ENCODE results near the gene BNC1.

DNA sequence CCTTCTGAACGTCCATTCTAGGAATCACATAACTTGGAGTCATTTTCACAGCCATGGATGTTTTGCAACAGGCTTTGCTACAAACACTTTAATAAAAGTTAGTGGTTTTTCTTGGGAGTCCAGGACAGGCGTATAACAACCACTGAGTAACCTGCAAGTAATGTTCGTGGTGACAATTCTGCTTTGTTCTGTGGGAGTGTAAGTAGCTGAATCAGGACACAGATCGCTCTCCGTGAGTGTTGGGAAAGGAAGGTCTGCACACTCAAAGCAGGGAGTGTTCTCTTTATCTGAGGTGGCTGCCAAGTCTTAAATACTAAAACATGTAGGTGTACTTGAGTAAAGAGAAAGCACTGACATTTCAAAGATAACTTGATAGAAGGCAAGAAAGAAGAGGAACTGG is 7.9 kb upstream of the BNC1 start:
- TF ChIP-seq, protein P1, sequence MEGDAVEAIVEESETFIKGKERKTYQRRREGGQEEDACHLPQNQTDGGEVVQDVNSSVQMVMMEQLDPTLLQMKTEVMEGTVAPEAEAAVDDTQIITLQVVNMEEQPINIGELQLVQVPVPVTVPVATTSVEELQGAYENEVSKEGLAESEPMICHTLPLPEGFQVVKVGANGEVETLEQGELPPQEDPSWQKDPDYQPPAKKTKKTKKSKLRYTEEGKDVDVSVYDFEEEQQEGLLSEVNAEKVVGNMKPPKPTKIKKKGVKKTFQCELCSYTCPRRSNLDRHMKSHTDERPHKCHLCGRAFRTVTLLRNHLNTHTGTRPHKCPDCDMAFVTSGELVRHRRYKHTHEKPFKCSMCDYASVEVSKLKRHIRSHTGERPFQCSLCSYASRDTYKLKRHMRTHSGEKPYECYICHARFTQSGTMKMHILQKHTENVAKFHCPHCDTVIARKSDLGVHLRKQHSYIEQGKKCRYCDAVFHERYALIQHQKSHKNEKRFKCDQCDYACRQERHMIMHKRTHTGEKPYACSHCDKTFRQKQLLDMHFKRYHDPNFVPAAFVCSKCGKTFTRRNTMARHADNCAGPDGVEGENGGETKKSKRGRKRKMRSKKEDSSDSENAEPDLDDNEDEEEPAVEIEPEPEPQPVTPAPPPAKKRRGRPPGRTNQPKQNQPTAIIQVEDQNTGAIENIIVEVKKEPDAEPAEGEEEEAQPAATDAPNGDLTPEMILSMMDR (IDR thresholded peaks at IDR 0.05; ENCODE audit: low read depth, low read length), result no peak
- TF ChIP-seq MYC (IDR thresholded peaks at IDR 0.05; ENCODE audit: low read depth, low read length), result no peak
- TF ChIP-seq POLR2A (IDR thresholded peaks at IDR 0.05; ENCODE audit: extremely low read depth, insufficient read length), result no peak

All from NB4 (cell line).